H1 (cell line): ENCODE data around the gene ZNF91.

Source experiments
- EZH2 ChIP-seq: fragments of 200-600 bp; sonication (generic); IDR thresholded peaks from 2 replicates; pipeline ENCODE4 v1.7.1; 2012; ENCODE audit warnings: low read depth, mild to moderate bottlenecking, moderate library complexity, low read length, inconsistent platforms; ENCODE audit not compliant: severe bottlenecking
- POLR2A ChIP-seq, 2 experiments: IDR thresholded peaks; 1 replicate in 1 of 2; 2 replicates in 1 of 2; pipeline ENCODE4 v1.6.1; 2011; ENCODE audit warnings: low read depth in 2 of 2, low read length in 2 of 2, mild to moderate bottlenecking in 2 of 2; ENCODE audit errors: control extremely low read depth in 1 of 2

DNA sequence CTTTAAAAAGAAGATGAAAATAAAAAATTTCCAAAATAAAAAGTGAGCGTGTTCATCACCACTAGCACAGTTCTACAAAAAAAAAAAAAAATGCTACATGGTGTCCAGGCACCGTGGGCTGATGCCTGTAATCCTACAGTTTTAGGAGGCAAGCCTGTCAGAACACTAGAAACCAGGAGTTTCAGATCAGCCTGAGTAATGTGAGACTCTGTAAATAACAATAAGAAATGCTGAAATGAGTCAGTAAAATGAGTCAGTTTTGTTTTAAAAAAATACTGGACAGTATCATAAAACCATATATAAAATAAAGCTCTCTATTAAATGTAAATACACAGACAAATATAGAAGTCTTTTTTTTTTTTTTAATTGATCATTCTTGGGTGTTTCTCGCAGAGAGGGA is 30.0 kb downstream of the ZNF91 start:
- TF ChIP-seq POLR2A (IDR thresholded peaks at IDR 0.05; ENCODE audit: control extremely low read depth in 1 of 2, low read depth in 2 of 2, low read length in 2 of 2) (no peak), EZH2 (no peak)
